NCI-H146 treated with DMSO at 0.1 percent for 48 hours (cell line): ENCODE data around the gene ZDHHC17.
"Not testable (repeated sequence)": the region's sequence is repeated elsewhere in the genome, so short reads cannot be mapped to it uniquely, and the experiment has no call there.

ENCODE experiments used
- DNase-seq: peaks from one replicate; lab custom pipeline; 2025; ENCODE audit not compliant: unreplicated experiment; lab: John Stamatoyannopoulos, UW

The ZDHHC17 gene, protein sequence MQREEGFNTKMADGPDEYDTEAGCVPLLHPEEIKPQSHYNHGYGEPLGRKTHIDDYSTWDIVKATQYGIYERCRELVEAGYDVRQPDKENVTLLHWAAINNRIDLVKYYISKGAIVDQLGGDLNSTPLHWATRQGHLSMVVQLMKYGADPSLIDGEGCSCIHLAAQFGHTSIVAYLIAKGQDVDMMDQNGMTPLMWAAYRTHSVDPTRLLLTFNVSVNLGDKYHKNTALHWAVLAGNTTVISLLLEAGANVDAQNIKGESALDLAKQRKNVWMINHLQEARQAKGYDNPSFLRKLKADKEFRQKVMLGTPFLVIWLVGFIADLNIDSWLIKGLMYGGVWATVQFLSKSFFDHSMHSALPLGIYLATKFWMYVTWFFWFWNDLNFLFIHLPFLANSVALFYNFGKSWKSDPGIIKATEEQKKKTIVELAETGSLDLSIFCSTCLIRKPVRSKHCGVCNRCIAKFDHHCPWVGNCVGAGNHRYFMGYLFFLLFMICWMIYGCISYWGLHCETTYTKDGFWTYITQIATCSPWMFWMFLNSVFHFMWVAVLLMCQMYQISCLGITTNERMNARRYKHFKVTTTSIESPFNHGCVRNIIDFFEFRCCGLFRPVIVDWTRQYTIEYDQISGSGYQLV

GRCh38 chr12:76763746-76764675, at the start of gene ZDHHC17:
ZDHHC17 (plus strand) TSS chr12:76764115; CDS start chr12:76764237, 122 bp downstream.
- peak; percentile 98 for DNase-seq

DNA sequence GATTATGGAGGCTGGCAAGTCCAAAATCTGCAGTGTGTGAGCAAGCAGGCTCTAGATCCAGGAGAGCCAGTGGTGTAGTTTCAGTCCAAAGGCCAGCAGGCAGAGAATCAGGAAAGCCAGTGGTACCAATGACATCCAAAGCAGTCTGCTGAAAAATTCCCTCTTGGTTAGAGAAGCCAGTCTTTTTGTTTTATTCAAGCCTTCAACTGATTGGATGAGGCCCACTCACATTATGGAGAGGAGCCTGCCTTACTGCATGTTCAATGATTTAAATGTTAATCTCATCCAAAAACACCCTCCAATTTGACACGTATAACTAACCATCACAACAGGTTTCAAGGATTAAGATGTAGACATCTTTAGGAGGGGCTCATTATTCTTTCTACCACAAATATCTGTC, 49.5 kb upstream of the ZDHHC17 start:
- DNase-seq = no peak

DNA sequence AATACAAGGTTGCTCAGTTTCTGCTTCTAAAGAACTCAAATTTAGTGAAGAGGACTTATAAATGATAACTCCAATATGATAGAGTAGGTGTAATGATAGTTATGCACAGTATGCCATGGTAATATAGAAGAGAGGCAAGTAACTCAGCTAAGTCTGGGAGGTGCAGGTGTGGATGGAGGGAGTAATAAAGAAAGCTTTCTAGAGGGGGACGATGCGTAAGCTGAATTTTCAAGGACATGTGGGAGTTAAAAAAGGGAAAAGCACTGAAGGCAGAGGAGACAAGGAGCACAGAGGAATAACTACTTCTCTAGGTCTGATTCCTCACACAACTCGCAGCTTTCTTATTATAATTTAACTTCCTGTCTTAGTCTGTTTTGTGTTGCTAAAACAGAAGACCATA, 49.1 kb upstream of the ZDHHC17 start:
- no peak for DNase-seq

GRCh38 chr12:76715332-76715731, 48.6 kb upstream of the ZDHHC17 start:
- DNase-seq = no peak

GRCh38 chr12:76717314-76717713, 46.6 kb upstream of the ZDHHC17 start:
- no peak for DNase-seq

DNA sequence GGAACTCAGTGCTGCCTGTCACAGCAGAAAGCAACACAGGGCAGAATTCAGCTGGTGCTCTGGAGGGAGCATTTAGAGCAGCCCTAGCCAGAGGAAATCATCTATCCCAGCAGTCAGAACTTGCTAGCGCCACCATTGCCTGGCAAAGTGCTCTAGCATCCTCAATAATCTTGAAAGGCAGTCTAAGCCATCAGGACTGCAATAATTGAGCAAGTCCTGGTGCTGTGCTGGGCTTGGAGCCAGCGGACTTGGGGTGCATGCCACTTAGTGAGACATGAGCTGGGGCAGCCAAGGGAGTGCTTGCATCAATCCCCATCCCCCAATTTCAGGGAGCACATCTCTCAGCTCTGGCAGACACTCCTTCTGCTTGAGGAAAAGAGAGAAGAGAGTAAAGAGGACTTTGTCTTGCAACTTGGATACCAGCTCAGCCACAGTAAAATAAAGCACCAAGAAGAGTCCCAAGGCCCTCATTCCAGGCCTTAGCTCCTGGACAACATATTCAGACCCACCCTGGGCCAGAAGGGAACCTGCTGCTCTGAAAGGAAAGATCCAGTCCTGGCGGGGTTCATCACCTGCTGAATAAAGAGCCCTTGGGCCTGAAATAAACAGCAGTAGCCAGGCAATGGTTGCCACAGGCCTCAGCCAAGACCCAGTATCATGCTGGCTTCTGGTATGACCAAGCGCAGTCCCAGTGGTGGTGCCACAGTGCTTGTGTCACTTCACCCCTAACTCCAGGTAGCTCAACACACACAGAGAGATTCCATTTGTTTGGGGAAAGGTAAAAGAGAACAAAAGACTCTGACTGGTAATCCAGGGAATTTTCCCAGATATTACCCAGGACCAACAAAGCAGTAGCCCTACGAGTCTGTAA, 44.5 kb upstream of the ZDHHC17 start:
- no peak for DNase-seq

DNA sequence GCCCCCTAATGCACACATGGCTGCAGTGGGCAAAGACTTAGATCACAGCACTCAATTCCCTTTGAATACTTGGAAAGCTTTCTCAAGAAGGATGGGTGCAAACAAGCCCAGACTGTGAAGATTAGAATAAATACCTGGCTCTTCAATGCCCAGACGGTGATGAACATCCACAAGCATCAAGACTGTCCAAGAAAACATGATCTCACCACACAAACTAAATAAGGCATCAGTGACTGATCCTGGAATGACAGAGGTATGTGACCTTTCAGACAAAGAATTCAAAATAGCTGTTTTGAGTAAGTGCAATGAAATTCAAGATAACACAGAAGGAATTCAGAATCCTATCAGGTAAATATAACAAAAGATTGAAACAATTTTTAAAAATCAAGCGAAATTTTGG, 43.8 kb upstream of the ZDHHC17 start:
- no peak for DNase-seq

DNA sequence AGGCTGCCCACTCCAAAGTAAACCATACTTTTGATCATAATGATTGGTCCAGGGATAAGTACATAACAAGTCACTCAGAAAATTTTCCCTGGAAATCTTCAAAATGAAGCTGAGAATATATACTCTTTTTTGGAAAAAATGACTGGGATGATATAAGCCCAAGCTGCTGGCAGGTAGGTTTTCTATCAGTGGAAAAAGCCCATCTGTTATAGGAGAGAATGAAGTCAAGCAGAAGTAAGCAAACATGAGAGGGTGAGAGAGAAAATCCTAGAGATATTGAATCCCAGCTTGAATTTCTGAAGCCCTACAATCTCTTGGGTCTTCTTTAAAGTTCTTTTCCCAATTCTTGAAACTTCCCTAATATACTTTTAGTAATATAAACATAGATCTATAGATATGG, 37.3 kb upstream of the ZDHHC17 start:
- DNase-seq = no peak

- DNase-seq = not testable (repeated sequence)
Measured at GRCh38 chr12:76732188-76732587, 31.7 kb upstream of the ZDHHC17 start.

GRCh38 chr12:76737689-76738088, 26.2 kb upstream of the ZDHHC17 start:
- not testable (repeated sequence) for DNase-seq

- DNase-seq = peak; percentile 55
Measured at GRCh38 chr12:76738824-76739579, 24.9 kb upstream of the ZDHHC17 start.

DNA sequence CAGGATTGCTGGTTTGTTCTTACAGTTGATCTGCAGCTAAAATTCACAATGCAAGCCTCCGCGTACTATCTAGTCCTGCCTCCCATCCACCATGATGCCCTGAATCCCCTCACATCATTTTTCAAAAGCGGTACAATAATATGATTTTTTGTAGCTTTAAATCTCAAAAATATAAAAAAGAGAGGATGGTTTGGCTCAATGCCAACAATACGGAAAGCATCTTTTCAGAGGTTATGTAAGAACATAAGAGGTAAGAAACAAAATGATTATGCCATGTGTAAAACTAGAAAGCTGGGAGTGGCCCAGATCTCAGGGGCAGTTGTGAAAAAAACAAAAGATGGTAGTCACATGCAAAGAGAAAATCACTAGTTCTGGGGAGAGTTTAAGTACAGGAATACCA, 24.0 kb upstream of the ZDHHC17 start:
- no peak for DNase-seq

- DNase-seq = no peak
Measured at GRCh38 chr12:76740501-76740900, 23.4 kb upstream of the ZDHHC17 start.

DNA sequence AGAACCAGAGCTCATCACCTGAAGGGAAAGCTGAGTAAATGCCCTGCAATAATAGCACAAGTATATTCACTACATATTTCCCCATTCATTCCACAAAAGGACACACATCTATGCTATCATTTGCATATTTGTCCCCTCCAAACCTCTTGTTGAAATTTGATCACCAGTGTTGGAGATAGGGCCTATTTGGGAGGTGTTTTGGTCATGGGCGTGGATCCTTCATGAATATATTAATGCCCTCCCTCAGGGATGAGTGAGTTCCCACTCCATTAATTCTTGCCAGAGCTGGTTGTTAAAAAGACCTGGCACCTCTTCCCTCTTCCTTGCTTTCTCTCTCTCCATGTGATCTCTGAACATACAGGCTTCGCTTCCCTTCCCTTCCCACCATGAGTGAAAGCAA, 18.6 kb upstream of the ZDHHC17 start:
- no peak for DNase-seq

GRCh38 chr12:76746516-76746915, 17.4 kb upstream of the ZDHHC17 start:
- DNase-seq = no peak

GRCh38 chr12:76747245-76747644, 16.7 kb upstream of the ZDHHC17 start:
- peak; percentile 69 for DNase-seq

DNA sequence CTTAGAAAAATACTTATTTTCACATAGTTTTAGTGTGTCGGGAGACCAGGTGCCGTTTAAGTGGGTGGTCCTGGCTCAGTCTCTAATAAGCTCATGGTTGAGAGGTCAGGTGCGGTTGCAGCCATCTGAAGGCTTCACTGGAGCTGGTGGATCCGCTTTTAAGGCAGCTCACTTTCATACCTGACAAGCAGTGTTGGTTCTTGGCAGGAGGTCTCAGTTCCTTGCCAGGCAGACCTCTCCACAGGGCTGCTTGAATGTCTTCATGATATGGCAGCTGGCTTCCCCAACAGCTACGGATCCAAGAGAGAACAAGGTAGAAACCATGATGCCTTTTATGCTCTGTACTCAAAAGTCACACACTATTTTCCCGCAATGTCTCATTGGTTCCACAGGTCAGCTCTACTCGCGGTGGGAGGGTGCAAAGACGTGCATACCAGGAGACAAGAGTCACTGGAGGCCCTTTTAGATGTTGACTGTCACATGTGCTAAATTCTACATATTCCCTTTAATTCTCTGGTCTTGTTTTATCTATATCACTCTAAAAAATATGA, 8.0 kb upstream of the ZDHHC17 start:
- DNase-seq = no peak

- DNase-seq = no peak
Measured at GRCh38 chr12:76757694-76758093, 6.2 kb upstream of the ZDHHC17 start.

- DNase-seq = no peak
Measured at GRCh38 chr12:76762601-76762980, 1.3 kb upstream of the ZDHHC17 start.

DNA sequence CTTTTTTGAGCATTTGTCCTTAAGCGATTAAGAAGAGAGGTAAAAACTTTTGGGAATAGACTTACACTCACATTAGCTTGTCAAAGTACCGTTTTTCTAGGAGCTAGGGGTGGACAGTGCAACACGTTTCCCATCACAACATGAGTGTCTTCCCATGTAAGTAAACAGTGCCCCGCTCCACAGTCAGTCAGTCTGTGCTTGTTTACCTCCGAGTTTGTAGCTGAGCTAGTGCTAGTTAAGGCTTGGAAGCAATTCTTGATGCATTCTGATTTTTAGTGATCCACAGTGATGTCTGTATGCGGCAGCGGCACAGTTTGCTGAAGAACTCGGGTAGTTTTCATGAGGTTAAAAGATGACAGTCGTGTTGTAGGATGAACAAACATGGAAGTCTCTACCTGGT, 941 bp downstream of the ZDHHC17 start:
- DNase-seq = no peak
